Sciatic nerve (tissue), 2 donors: Measurements from ENCODE around the gene WNK1. TPM values are rescaled to one million over a fixed set of nuclear protein-coding genes. Genes with fewer than 3 reads are reported as not detected.

Experiments used
- ATAC-seq: fragments of 200-7000 bp; cut with Tn5 transposase; one replicate; pipeline ENCODE4 v1.9.1; 2020; ENCODE audit warnings: mild to moderate bottlenecking, moderate library complexity
- DNase-seq: peaks from one replicate; pipeline ENCODE4 v3.0.0-alpha.2; 2020; ENCODE audit warnings: low spot score
- intact Hi-C: fragments of 100-400 bp; cut with DNase I; formaldehyde crosslinking; loops from one replicate; pipeline ENCODE4 v1.14.2; 2022
- total RNA-seq: library from RNA; stranded (reverse); fragmentation: NEBNext Ultra II Directional; extraction: Animal tissue kit (Norgen Biotek cat#: 25700); gene quantifications from one replicate; pipeline ENCODE4 v1.2.1, GENCODE V29; 2021
- donor health status: DM: no; HTN: no; CAD: no.
- donor health status: DM: no; HTN: no; CAD: no.

WNK1 gene
- total RNA-seq, 1 donor from 2014 or later, result 238 TPM

DNA sequence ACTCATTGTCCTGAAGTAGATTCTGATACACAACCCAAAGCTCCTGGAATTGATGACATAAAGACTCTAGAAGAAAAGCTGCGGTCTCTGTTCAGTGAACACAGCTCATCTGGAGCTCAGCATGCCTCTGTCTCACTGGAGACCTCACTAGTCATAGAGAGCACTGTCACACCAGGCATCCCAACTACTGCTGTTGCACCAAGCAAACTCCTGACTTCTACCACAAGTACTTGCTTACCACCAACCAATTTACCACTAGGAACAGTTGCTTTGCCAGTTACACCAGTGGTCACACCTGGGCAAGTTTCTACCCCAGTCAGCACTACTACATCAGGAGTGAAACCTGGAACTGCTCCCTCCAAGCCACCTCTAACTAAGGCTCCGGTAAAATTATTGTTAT lies 133.3 kb downstream of the WNK1 start:
- no peak for ATAC-seq
- DNase-seq, result no peak
- intact Hi-C loops, result no loop called here

DNA sequence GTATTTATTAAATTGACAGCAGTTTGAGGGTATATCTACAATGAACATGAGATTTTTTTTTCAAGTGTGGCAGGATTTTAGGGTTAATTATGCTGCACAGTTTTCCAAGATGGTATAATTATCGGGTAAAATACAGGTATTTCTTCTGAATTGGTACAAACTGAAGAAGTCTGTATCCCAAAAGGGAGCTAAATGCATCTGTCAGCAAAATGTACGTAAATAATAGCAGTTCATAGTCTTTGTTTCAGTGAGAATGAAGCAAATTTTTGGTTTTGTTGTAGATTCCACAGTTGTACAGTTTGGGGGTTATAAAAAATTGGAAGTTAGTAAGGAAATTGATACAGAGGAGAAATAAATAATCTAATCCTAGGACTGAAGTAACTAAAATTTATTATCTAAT lies 133.8 kb downstream of the WNK1 start:
- DNase-seq, result no peak
- intact Hi-C loops, result no loop called here
- no peak for ATAC-seq

DNA sequence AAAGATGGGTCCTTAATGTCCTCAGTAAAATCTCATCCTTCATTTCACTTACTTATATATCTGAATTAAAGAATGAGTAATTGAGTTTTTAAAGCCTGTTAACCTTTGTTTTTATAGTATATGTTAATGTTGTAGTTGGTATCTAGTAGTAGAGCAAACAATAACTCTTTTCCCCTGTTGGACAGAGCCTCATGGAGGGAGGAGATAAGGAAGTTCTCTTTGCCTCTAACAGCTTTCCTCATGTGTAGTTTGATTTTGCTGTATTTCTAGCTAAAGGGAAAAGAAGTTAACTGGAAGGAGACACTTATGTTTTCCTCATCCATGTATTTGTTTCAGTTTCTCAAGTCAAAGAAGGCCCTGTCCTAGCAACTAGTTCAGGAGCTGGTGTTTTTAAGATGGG lies 141.8 kb downstream of the WNK1 start:
- DNase-seq (no peak), ATAC-seq (no peak)
- intact Hi-C loops, result no loop called here

DNA sequence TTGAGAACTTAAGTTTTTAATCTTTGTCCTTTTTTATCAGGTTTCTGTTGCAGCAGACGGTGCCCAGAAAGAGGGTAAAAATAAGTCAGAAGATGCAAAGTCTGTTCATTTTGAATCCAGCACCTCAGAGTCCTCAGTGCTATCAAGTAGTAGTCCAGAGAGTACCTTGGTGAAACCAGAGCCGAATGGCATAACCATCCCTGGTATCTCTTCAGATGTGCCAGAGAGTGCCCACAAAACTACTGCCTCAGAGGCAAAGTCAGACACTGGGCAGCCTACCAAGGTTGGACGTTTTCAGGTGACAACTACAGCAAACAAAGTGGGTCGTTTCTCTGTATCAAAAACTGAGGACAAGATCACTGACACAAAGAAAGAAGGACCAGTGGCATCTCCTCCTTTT lies 143.7 kb downstream of the WNK1 start:
- intact Hi-C loops, result no loop called here
- DNase-seq (no peak), ATAC-seq (no peak)

GRCh38 chr12:897386-897785 lies 145.0 kb downstream of the WNK1 start:
- ATAC-seq (no peak), DNase-seq (no peak)
- intact Hi-C loops, result no loop called here

GRCh38 chr12:902581-902980 lies 150.2 kb downstream of the WNK1 start:
- DNase-seq (no peak), ATAC-seq (no peak)
- intact Hi-C loops, result no loop called here

GRCh38 chr12:903055-903454 lies 150.7 kb downstream of the WNK1 start:
- intact Hi-C loops, result no loop called here
- no peak for ATAC-seq
- DNase-seq, result no peak

DNA sequence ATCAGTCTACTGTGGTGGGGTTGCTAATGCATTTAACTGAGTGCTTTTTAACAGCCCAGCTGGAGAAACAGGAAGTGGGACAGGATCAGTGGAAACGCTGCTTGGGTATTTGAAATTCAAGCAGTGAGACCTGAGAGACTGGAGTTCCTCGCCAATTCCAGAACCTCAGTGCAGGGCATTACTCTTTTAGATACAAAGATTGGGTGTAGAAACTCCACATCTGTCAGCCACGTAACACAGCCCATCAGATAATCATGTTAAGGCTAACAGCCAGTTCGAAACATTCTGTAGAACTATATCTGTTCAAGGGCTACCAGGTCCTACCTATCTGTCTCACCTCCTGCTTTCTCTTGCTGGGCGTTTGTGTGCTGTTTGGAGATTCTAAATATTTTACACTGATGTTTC lies 151.6 kb downstream of the WNK1 start:
- intact Hi-C loops, result no loop called here
- ATAC-seq (no peak), DNase-seq (no peak)

- intact Hi-C loops, result no loop called here
- ATAC-seq, result no peak
Measured at GRCh38 chr12:905261-906031, 153.1 kb downstream of the WNK1 start.

GRCh38 chr12:906062-906585 lies 153.7 kb downstream of the WNK1 start:
- DNase-seq (no peak), ATAC-seq (no peak)
- intact Hi-C loops, result no loop called here

More at GRCh38 chr12:905261-906031, 153.1 kb downstream of the WNK1 start:
- no peak for DNase-seq

- ATAC-seq (no peak), DNase-seq (no peak)
- intact Hi-C loops, result no loop called here
Measured at GRCh38 chr12:907413-908185, 155.2 kb downstream of the WNK1 start.

DNA sequence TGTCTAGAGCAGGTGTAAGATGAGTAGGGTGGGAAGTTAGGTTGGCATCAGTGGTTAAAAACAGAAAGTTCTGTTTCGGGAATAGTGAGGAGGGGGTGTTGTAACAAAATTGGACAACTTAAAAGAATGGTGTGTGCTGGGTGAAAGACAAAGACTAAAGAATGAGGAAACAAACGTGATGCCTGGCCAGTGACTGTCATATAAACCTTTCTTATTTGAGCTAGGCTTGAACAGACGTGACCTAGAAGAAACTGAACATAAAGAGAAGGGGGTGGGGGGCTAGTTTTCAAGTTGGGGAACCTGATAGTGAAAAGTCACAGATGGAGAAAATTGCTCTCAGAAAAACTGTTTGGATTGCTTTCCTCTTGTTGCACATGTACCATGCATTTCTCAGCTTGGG lies 157.5 kb downstream of the WNK1 start:
- DNase-seq, result no peak
- intact Hi-C loops, result no loop called here

GRCh38 chr12:910416-910815 lies 158.0 kb downstream of the WNK1 start:
- ATAC-seq (no peak), DNase-seq (no peak)
- intact Hi-C loops, result no loop called here

More for the DNA sequence above, 157.5 kb downstream of the WNK1 start:
- ATAC-seq, result no peak

DNA sequence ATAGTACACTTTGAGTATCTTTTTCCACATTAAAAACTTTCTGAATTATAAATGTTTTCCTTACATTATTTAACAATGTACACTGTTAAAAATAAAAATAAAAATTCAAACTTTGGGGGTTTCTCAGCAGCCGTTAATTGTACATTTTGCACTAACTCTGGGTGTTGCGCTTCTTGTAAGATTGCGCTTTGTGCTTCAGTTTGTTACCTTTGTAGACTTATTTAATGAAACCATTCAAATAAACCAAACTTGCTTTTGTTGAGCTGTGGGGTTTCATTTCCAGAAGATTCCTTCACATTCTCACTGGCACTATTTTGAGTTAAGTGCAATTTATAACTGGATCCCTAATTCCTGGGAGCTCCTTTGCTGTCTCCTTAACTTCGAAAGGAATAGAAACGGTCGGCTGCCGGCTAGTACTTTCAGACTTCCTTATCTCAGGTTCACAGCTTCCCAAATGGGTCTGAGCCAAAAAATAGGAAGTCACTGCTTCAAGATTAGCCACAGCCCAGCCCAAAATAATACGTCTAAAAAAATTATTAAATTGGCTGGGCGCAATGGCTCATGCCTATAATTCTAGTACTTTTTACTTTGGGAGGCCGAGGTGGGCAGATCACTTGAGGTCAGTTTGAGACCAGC lies 158.9 kb downstream of the WNK1 start:
- no peak for ATAC-seq
- no peak for DNase-seq
- intact Hi-C loops, result no loop called here

GRCh38 chr12:912466-913235 lies 160.3 kb downstream of the WNK1 start:
- intact Hi-C loops, result no loop called here
- ATAC-seq, result no peak

GRCh38 chr12:913919-914698 lies 161.7 kb downstream of the WNK1 start:
- intact Hi-C loops, result no loop called here
- ATAC-seq (no peak), DNase-seq (no peak)

More at GRCh38 chr12:912466-913235, 160.3 kb downstream of the WNK1 start:
- DNase-seq, result no peak

DNA sequence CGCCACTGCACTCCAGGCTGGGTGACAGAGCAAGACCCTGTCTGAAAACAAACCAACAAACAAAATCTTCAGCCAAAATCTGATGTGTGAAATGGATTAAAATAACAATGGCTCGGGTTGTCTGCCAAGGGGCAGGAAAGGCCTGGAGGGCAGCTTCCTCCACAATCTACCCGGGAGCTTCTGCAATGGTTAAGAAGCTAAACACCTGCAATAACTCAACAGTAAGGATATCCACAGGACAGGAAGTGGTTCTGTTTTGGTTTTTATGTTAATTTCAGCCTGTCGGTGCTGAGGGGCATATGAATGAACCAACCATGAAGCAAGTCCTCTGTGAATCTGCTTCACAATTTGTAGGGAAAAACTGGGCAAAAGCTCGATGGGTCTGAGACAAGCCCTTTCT lies 162.7 kb downstream of the WNK1 start:
- DNase-seq, result no peak
- no peak for ATAC-seq
- intact Hi-C loops, result no loop called here

GRCh38 chr12:916240-916639 lies 163.9 kb downstream of the WNK1 start:
- ATAC-seq (no peak), DNase-seq (no peak)
- intact Hi-C loops, result no loop called here
